ENCODE measurements around the gene RBMXL3. TPM values are rescaled to one million over a fixed set of nuclear protein-coding genes. Genes with fewer than 3 reads are reported as not detected.

The RBMXL3 gene
- total RNA-seq (not detected), polyA plus RNA-seq (not detected)

DNA sequence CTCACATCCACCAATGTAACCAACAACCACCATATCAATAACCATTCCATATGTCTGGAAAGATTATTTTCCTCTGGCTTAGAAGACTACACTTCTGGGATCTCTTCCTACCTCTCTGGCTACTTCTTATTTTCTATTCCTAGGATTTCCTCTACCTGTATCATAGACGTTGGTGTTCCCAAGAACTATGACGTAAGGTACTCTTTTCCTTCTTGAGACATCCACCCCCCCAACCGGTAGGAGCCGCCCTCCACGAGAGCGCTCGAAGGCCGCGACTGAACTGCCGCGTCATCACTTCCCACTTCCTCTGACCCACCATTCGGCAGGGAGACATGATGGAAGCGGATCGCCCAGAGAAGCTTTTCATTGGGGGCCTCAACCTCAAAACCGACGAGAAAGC, at the start of gene RBMXL3:
Gene RBMXL3 (plus strand): TSS at position 301 of the 400 bp plus-strand sequence. CDS start 32 bp downstream, at position 333.
- Histone ChIP-seq H3K27me3 (ENCODE audit: insufficient read depth, low read length, poor library complexity, severe bottlenecking) (no peaks in the 10 kb centered on the region), H3K4me3 (ENCODE audit: low read length) (no peak within 1 kb of the TSS), H3K4me1 (ENCODE audit: insufficient read depth, low read length) (no peaks in the 10 kb centered on the region), H3K9me3 (ENCODE audit: low read length) (no peaks in the 10 kb centered on the region), H3K36me3 (ENCODE audit: insufficient read depth, low read length) (no peaks in the 10 kb centered on the region), H3K27ac (ENCODE audit: low read depth, low read length) (no peak within 1 kb of the TSS)
- Mint-ChIP-seq H3K27ac (no peak within 1 kb of the TSS), H3K9me3 (peaks cover 0 to 8% (median 0%) of the 10 kb centered on the region in 5 donors), H3K27me3 (no peaks in the 10 kb centered on the region), H3K4me1 (no peaks in the 10 kb centered on the region), H3K4me3 (no peak within 1 kb of the TSS), H3K36me3 (no peaks in the 10 kb centered on the region)
- CTCF ChIA-PET: no interaction called here
- POLR2A ChIA-PET: no interaction called here
- no peak for DNase-seq

DNA sequence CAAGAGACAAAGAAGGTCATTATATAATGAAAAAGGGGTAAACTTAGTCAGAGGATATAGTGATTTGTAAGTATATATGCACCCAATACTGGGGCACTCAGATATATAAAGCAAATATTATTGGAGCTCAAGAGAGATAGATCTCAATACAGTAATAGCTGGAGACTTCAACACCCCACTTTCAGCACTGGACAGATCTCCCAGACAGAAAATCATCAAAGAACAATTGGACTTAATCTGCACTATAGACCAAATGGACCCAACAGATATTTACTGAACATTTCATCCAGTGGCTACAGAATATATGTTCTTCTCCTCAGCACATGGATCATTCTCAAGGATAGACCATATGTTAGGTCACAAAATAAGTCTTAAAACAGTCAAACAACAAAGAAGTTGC, 47.2 kb upstream of the RBMXL3 start:
- CTCF ChIA-PET: no interaction called here

DNA sequence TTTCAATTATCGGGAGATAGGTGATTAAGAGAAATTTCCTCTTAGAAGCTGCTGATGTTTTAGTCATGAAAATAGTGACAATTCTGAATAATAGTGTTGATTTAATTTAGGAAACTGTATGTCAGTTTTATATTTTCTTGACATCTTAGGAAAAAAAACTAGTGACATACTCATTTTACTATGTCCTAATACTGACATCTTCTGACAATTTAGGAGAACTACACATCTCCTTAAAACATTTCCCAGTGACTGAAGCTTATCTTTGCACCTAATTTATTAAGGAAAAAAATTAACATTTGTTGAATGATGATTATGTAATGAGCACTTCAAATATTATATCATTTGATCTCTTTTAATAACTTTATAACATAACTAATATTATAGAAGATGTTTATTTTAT, 42.0 kb upstream of the RBMXL3 start:
- no peaks in the 10 kb centered on the region for H3K27me3 ChIP-seq (ENCODE audit: insufficient read depth, low read length, poor library complexity, severe bottlenecking)
- no peaks in the 10 kb centered on the region for H3K9me3 ChIP-seq (ENCODE audit: low read length)
- CTCF ChIA-PET: no interaction called here
- no peak for DNase-seq
- no peaks in the 10 kb centered on the region for H3K4me1 ChIP-seq (ENCODE audit: insufficient read depth, low read length)
- no peak overlapping the region for H3K4me3 Mint-ChIP-seq
- peaks cover 3 to 6% (median 4%) of the 10 kb centered on the region in 5 donors for H3K9me3 Mint-ChIP-seq
- POLR2A ChIA-PET: no interaction called here
- H3K36me3 Mint-ChIP-seq: no peaks in the 10 kb centered on the region
- no peak overlapping the region for H3K27ac ChIP-seq (ENCODE audit: low read depth, low read length)
- H3K4me1 Mint-ChIP-seq: no peaks in the 10 kb centered on the region
- H3K4me3 ChIP-seq (ENCODE audit: low read length): no peak overlapping the region
- peaks cover 0 to 1% of the 10 kb centered on the region in 2 donors for H3K27me3 Mint-ChIP-seq
- H3K27ac Mint-ChIP-seq: no peak overlapping the region
- no peaks in the 10 kb centered on the region for H3K36me3 ChIP-seq (ENCODE audit: insufficient read depth, low read length)

More for the DNA sequence above, 47.2 kb upstream of the RBMXL3 start:
- Histone ChIP-seq H3K27ac (ENCODE audit: low read depth, low read length) (no peak overlapping the region), H3K27me3 (ENCODE audit: insufficient read depth, low read length, poor library complexity, severe bottlenecking) (no peaks in the 10 kb centered on the region), H3K9me3 (ENCODE audit: low read length) (no peaks in the 10 kb centered on the region), H3K4me1 (ENCODE audit: insufficient read depth, low read length) (no peaks in the 10 kb centered on the region), H3K36me3 (ENCODE audit: insufficient read depth, low read length) (no peaks in the 10 kb centered on the region), H3K4me3 (ENCODE audit: low read length) (no peak overlapping the region)
- Mint-ChIP-seq H3K27me3 (peaks cover 0 to 3% of the 10 kb centered on the region in 2 donors), H3K4me1 (no peaks in the 10 kb centered on the region), H3K36me3 (no peaks in the 10 kb centered on the region), H3K27ac (no peak overlapping the region), H3K4me3 (no peak overlapping the region), H3K9me3 (peaks cover 5 to 9% (median 8%) of the 10 kb centered on the region in 5 donors)
- no peak for DNase-seq
- POLR2A ChIA-PET: no interaction called here

DNA sequence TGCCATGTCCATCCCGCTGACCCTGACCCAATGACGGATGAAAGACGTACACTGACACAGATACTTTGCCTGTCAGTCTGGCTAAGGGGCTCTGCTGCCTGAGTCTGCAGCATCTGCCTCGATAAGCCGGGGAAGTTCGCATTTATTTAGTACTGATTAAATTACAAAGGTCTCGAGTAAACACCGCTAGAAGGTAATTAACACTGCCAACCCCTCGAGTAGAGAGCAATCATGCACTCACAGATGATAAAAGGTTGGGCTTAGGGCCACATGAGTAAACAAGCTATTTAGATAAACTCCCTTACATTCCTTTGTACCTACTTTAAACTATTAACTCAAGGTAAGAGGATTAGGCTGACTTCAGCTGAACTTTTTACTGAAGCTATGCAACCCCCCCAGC, 16.0 kb upstream of the RBMXL3 start:
- no peaks in the 10 kb centered on the region for H3K27me3 Mint-ChIP-seq
- peaks cover 0 to 2% (median 0%) of the 10 kb centered on the region in 5 donors for H3K9me3 Mint-ChIP-seq
- Histone ChIP-seq H3K4me3 (ENCODE audit: low read length) (no peak overlapping the region), H3K27ac (ENCODE audit: low read depth, low read length) (no peak overlapping the region), H3K36me3 (ENCODE audit: insufficient read depth, low read length) (no peaks in the 10 kb centered on the region), H3K27me3 (ENCODE audit: insufficient read depth, low read length, poor library complexity, severe bottlenecking) (no peaks in the 10 kb centered on the region), H3K9me3 (ENCODE audit: low read length) (no peaks in the 10 kb centered on the region), H3K4me1 (ENCODE audit: insufficient read depth, low read length) (no peaks in the 10 kb centered on the region)
- H3K4me3 Mint-ChIP-seq: no peak overlapping the region
- H3K36me3 Mint-ChIP-seq: no peaks in the 10 kb centered on the region
- no peak overlapping the region for H3K27ac Mint-ChIP-seq
- H3K4me1 Mint-ChIP-seq: no peaks in the 10 kb centered on the region
- no peak for DNase-seq
- ChIA-PET POLR2A (no interaction called here), CTCF (no interaction called here)

DNA sequence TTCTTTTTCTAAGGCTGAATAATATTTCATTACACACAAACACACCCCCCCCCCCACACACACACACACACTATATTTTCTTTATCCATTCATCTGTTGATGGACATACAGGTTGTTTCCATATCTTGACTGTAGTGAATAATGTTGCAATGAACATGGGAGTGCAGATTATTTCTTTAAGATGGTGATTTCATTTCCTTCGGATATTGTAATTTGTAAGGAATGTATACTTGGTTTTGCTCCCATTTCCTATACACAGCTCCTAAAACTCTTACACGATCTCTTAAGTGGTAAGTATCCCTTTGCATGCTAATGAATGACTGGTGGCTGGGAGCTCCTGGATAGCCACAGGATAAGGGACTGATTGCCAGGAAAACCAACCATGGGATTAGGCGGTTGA, 14.7 kb upstream of the RBMXL3 start:
- Mint-ChIP-seq H3K36me3 (no peaks in the 10 kb centered on the region), H3K9me3 (peaks cover 0 to 4% (median 0%) of the 10 kb centered on the region in 5 donors), H3K27ac (no peak overlapping the region), H3K4me3 (no peak overlapping the region), H3K4me1 (no peaks in the 10 kb centered on the region), H3K27me3 (no peaks in the 10 kb centered on the region)
- H3K9me3 ChIP-seq (ENCODE audit: low read length): no peaks in the 10 kb centered on the region
- ChIA-PET POLR2A (no interaction called here), CTCF (no interaction called here)
- no peak for DNase-seq
- H3K36me3 ChIP-seq (ENCODE audit: insufficient read depth, low read length): no peaks in the 10 kb centered on the region
- no peaks in the 10 kb centered on the region for H3K27me3 ChIP-seq (ENCODE audit: insufficient read depth, low read length, poor library complexity, severe bottlenecking)
- no peak overlapping the region for H3K27ac ChIP-seq (ENCODE audit: low read depth, low read length)
- no peak overlapping the region for H3K4me3 ChIP-seq (ENCODE audit: low read length)
- H3K4me1 ChIP-seq (ENCODE audit: insufficient read depth, low read length): no peaks in the 10 kb centered on the region

DNA sequence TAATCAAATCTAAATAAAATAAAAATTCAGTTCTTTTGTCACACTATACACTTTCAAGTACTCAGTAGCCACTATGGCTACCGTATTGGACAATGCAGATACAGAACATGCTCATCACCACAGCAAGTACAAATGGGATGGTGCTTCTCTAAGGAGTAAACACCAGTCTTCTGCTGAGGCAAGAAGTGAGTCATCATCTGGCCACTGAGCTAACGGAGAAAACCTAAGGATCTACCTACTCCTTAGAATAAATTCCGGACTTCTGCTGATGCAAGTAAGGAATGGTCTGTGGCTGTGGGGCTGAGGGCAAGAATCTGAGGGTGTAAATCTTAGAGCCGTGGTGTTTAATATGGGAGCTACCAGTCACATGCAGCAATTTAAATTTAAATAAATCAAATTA, 11.3 kb upstream of the RBMXL3 start:
- POLR2A ChIA-PET: no interaction called here
- H3K27ac Mint-ChIP-seq: no peak overlapping the region
- no peak overlapping the region for H3K4me3 Mint-ChIP-seq
- H3K36me3 ChIP-seq (ENCODE audit: insufficient read depth, low read length): no peaks in the 10 kb centered on the region
- H3K4me1 Mint-ChIP-seq: no peaks in the 10 kb centered on the region
- CTCF ChIA-PET: no interaction called here
- peaks cover 0 to 2% of the 10 kb centered on the region in 2 donors for H3K27me3 Mint-ChIP-seq
- no peaks in the 10 kb centered on the region for H3K4me1 ChIP-seq (ENCODE audit: insufficient read depth, low read length)
- no peaks in the 10 kb centered on the region for H3K9me3 ChIP-seq (ENCODE audit: low read length)
- H3K27ac ChIP-seq (ENCODE audit: low read depth, low read length): no peak overlapping the region
- H3K36me3 Mint-ChIP-seq: no peaks in the 10 kb centered on the region
- H3K27me3 ChIP-seq (ENCODE audit: insufficient read depth, low read length, poor library complexity, severe bottlenecking): no peaks in the 10 kb centered on the region
- H3K4me3 ChIP-seq (ENCODE audit: low read length): no peak overlapping the region
- DNase-seq: no peak
- H3K9me3 Mint-ChIP-seq: peaks cover 0 to 4% (median 0%) of the 10 kb centered on the region in 5 donors

DNA sequence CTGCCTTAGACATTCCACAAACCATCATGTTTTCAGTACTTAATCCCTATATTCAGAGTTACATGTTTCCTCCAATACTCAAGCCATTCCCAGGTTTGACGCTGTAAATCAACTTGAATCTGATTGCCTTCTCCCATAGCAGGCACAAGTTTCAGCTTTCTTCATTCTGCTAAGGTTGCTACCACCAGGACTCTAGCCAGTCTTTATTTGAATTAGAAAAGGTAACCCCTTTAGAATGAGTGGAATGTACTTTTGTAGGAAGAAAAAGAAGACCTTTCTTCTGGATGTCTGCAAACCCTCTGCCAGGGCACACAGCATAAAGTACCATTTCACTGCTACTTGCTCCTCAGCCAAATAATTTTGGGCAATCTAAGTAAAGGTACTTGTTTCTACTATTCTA, 10.7 kb upstream of the RBMXL3 start:
- no peak overlapping the region for H3K27ac Mint-ChIP-seq
- CTCF ChIA-PET: no interaction called here

DNA sequence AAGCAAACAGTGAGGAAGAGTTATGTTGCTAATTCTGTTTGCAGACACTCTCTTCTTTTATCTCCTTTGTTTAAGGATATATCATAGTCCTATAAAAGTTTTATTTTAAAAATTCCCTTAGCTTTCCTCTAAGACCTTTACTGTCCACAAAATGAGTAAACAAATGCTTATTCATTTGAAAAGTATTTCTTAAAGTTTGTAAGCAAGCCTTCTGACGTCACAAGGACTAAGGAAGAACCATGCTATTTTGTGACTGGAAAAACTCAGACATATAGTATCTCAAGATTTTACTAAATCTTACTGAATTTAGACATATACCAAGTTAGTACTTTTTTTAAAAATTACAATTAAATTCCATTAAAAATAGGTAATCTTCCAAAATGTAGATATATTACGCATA, 5.2 kb upstream of the RBMXL3 start:
- ChIA-PET CTCF (no interaction called here), POLR2A (no interaction called here)
- H3K4me1 Mint-ChIP-seq: no peaks in the 10 kb centered on the region
- Histone ChIP-seq H3K36me3 (ENCODE audit: insufficient read depth, low read length) (no peaks in the 10 kb centered on the region), H3K4me1 (ENCODE audit: insufficient read depth, low read length) (no peaks in the 10 kb centered on the region), H3K27me3 (ENCODE audit: insufficient read depth, low read length, poor library complexity, severe bottlenecking) (no peaks in the 10 kb centered on the region), H3K4me3 (ENCODE audit: low read length) (no peak overlapping the region), H3K9me3 (ENCODE audit: low read length) (no peaks in the 10 kb centered on the region), H3K27ac (ENCODE audit: low read depth, low read length) (no peak overlapping the region)
- H3K27me3 Mint-ChIP-seq: peaks cover 0 to 2% of the 10 kb centered on the region in 2 donors
- no peaks in the 10 kb centered on the region for H3K36me3 Mint-ChIP-seq
- peaks cover 0 to 1% (median 0%) of the 10 kb centered on the region in 5 donors for H3K9me3 Mint-ChIP-seq
- no peak overlapping the region for H3K27ac Mint-ChIP-seq
- H3K4me3 Mint-ChIP-seq: no peak overlapping the region
- DNase-seq: no peak

More for the DNA sequence above, 10.7 kb upstream of the RBMXL3 start:
- peaks cover 0 to 2% of the 10 kb centered on the region in 2 donors for H3K27me3 Mint-ChIP-seq
- H3K36me3 Mint-ChIP-seq: no peaks in the 10 kb centered on the region
- no peak for DNase-seq
- Histone ChIP-seq H3K4me1 (ENCODE audit: insufficient read depth, low read length) (no peaks in the 10 kb centered on the region), H3K4me3 (ENCODE audit: low read length) (no peak overlapping the region), H3K9me3 (ENCODE audit: low read length) (no peaks in the 10 kb centered on the region), H3K36me3 (ENCODE audit: insufficient read depth, low read length) (no peaks in the 10 kb centered on the region), H3K27ac (ENCODE audit: low read depth, low read length) (no peak overlapping the region), H3K27me3 (ENCODE audit: insufficient read depth, low read length, poor library complexity, severe bottlenecking) (no peaks in the 10 kb centered on the region)
- no peaks in the 10 kb centered on the region for H3K4me1 Mint-ChIP-seq
- H3K4me3 Mint-ChIP-seq: no peak overlapping the region
- POLR2A ChIA-PET: no interaction called here
- peaks cover 0 to 4% (median 0%) of the 10 kb centered on the region in 5 donors for H3K9me3 Mint-ChIP-seq

Measured in CD8-positive, alpha-beta memory T cell (primary cell).